ENCODE results near the gene CDK5RAP2.

The CDK5RAP2 gene

GRCh38 chr9:120403543-120403856 lies 176.5 kb downstream of the CDK5RAP2 start:
- no peak for DNase-seq (ENCODE audit: low read depth, low spot score)

- DNase-seq (ENCODE audit: low read depth, low spot score): no peak
These were observed 177.0 kb downstream of the CDK5RAP2 start for GRCh38 chr9:120402741-120403542.

DNA sequence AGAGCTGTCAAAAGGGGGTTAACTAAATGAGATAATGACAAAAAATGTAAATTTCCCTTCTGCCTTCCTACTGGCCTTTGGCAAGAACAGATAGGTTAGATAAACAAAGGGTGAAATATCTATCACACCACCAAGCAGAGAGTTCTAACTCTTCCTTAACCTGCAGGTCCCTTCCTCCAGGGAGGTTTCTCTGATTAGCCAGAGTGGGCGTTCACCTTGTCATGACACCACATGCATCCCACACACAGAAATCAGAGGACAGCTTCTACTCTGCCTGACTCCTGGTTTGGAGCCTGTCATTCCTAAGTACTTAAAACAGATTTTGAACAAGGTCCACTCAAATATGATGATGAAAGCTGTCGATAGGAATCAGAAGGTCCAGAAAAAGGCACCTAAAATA lies 180.0 kb downstream of the CDK5RAP2 start:
- DNase-seq (ENCODE audit: low read depth, low spot score): no peak

DNA sequence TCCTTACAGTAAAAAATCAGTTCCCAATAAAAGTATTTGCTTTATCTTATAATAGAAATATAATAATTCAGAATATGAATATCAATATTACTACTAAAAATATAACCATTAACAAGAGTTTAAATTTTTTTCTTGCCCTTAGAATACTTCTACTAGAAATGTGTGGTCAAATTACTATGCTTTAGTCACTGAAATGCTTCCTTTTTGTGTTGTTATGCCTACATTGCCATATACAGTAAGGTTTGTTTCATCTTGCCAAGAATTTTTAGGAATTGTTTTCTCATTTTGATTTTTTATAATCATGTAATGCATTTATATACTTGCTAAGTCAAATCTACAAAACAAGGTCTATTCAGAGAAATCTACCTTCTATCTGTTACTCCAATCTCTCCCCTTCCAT lies 181.7 kb downstream of the CDK5RAP2 start:
- DNase-seq (ENCODE audit: low read depth, low spot score): no peak

- no peak for DNase-seq (ENCODE audit: low read depth, low spot score)
These were observed 182.5 kb downstream of the CDK5RAP2 start for GRCh38 chr9:120397453-120397852.

- no peak for DNase-seq (ENCODE audit: low read depth, low spot score)
These were observed 183.0 kb downstream of the CDK5RAP2 start for GRCh38 chr9:120396931-120397330.

DNA sequence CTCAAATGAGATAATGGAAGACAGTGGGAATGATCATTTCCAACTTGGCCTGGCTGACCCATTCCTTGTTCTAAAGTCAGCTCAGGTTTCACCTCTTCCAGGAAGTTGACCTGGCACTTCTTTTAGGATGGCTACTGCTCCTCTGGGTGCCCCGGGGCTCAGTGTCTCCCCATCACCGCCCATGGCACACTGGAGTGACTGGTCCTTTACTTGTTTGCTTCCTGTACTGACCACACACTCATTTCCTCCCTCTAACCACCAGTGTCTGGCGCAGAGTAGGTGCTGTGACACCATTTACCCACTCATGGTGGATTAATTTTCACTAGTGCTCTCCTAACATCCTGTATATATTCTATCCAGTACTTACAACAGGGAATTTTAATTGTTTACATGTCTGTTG lies 183.5 kb downstream of the CDK5RAP2 start:
- no peak for DNase-seq (ENCODE audit: low read depth, low spot score)

DNA sequence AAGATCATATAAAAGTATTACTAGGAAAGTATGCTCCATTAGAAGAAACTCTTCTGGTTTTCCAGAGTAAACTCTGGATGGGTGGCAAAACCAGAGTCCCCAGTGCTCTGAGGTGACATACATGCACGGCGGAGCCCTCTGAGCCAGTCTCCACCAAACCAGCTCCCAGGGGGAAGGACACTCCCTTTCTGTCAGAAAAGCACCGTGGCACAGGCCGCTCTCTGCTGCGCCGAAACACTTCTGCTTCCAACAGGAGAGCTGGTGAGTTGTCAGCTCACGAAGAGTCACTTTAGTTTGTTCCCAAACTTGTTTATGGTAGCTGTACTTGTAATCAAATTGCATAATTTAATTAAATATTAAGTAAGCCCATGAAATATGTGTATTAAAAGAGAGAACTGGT lies 184.6 kb downstream of the CDK5RAP2 start:
- DNase-seq (ENCODE audit: low read depth, low spot score): no peak

DNA sequence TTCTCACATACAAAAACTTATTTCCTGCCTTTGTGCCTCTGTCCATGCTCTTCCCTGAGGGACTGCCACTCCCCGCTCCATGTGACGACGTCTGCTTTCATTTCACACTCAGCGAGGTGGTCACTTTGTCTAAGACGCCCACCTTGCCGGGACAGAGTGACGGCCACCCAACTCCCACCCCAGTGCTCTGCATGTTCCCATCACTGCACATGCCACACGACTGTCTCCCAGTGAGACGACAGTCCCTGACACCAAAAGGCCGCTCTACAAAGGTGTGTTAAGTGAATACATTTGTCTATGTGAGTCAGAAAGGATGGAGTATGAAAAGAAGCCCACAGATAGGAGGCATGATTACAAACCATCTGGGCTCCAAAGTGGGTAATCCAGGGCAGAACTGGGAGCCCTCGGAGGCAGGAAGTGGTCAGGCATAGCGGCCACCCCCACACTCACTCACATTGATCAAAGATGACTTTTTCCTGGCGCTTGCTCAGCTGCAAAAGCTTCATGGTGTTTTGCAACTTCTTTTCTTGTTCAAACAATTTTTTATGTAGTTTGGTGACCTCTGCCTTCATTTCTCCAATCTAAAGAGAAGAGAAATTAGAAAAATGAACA lies 185.8 kb downstream of the CDK5RAP2 start:
- no peak for DNase-seq (ENCODE audit: low read depth, low spot score)

DNA sequence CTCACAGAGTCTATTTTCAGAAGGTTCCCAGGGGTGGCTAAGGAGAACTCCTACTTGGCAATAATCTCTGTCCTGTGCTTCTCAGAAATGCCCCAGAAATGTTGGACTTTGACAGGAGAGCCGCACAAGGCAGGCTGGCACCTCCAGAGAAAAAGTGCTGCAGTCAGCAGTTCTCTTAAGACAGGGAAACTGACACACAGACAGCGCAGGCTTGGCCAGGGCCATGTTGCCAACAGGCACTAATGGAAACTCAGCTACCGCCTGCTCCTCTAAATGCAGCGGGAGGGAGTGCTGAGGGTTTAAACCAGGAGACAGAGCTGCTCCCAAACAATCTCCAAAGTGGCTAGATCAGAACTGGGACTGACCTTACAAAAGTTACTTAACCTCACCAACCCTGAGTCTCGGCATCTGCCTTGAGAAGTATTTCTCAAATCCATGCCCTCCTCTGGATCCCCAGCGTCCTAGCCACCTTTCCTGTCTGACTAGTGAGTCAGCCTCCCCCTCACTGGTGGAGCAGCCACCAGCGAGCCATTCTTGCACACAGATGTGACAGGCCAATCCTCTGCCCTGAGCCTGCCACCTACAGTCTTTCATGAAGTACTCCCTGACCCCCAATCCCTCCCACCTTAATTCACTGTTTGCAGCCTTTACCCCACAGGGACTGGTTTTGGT lies 186.4 kb downstream of the CDK5RAP2 start:
- no peak for DNase-seq (ENCODE audit: low read depth, low spot score)

DNA sequence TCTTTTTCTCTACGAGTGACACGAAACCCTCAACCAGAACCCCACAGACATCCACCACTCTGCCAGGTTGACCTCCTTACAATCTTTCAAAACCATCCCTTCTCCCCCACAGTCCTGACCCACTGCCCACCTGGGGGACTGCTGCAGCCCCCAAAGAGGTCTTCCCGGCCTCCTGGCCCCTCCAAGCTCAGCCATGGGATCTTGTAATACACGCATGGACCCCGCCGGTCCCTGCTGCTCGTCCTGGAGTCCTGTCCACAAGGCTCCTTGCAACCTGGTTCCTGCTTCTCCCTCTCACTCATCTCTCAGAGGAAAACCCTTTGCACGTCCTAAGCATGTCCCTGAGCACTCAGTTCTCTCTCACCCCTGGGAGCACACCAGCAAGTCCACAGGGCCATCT lies 187.3 kb downstream of the CDK5RAP2 start:
- no peak for DNase-seq (ENCODE audit: low read depth, low spot score)

DNA sequence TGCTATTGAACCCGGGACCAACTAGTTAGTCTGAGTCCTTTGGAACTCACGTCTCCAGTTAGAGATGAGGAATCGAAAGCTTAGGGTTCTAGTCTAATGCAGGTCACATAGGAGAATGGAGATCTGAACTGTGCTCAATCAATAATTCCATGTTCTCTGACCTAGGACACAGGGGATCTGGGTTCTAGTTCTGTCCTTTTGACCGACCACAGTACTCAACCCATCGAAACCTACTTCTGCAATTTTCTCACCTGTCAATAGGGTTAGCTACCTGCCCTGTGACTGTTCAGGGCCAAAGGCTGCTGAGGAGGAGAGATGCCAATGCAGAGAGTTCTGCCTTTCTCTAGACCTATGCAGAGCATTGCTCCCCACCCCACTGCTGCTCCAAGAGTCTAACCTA lies 187.7 kb downstream of the CDK5RAP2 start:
- DNase-seq (ENCODE audit: low read depth, low spot score): no peak

DNA sequence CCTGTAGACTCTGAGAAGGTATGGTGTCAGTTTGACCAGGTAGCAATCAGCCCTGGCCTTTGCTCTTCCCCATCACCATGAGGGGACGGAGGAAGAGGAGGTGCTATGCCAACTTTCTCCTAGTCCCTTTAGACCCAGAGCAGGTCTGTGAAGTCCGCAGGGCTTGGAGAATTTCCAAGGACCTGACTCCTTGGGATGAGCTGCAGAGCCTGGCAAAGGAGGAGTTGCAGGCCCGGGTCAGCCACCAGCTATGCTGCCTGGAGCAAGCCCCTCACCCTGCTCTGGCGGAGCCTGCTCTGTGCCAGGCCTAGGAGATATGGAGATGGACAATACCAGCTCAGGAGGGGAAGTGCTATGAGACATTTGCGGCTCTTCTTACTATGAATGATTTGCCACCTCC lies 188.3 kb downstream of the CDK5RAP2 start:
- DNase-seq (ENCODE audit: low read depth, low spot score): no peak

- DNase-seq (ENCODE audit: low read depth, low spot score): no peak
These were observed 189.3 kb downstream of the CDK5RAP2 start for GRCh38 chr9:120390637-120391190.

GRCh38 chr9:120389867-120390266 lies 190.1 kb downstream of the CDK5RAP2 start:
- no peak for DNase-seq (ENCODE audit: low read depth, low spot score)

DNA sequence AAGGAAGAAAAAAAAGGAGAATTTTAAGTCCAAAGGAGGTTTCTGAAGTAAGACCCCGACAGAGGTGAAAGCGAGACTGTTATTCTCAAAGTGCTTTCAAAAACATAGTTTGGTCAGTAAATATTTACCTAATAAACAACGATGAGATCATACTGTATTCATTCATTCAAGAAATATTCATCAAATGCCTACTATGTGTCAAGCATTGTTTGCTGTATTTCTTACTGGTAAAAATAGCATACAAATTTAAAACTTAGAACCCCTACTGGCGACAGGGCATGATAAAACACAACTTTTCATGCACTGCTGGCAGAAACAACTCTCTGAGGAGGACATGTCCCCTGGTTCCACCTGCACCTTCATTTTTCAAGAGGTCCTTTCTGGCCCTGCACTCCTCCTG lies 190.7 kb downstream of the CDK5RAP2 start:
- DNase-seq (ENCODE audit: low read depth, low spot score): no peak

GRCh38 chr9:120388003-120388855 lies 191.7 kb downstream of the CDK5RAP2 start:
- no peak for DNase-seq (ENCODE audit: low read depth, low spot score)

- no peak for DNase-seq (ENCODE audit: low read depth, low spot score)
These were observed 192.5 kb downstream of the CDK5RAP2 start for GRCh38 chr9:120387257-120388002.

- DNase-seq (ENCODE audit: low read depth, low spot score): no peak
These were observed 193.4 kb downstream of the CDK5RAP2 start for GRCh38 chr9:120386390-120387131.

Data from activated naive CD8-positive, alpha-beta T cell treated with anti-CD3 and anti-CD28 coated beads, Interleukin-2, amount 50 U/mL, for 16 hours (primary cell).